Nephron (organoid): ENCODE measurements around the gene GCK.
A peak's percentile ranks its signal among the peaks of the same experiment; 100 is the strongest.

ENCODE experiments used
- H3K27ac Mint-ChIP-seq, 3 experiments: 2 replicates each; pipeline ENCODE4 v1.8.0; 2020; ENCODE audit warnings: mixed read lengths in 3 of 3, mild to moderate bottlenecking in 2 of 3, moderate library complexity in 1 of 3
- H3K27me3 Mint-ChIP-seq: 2 replicates; pipeline ENCODE4 v1.8.0; 2021; ENCODE audit warnings: low read depth, mild to moderate bottlenecking, moderate library complexity, mixed read lengths
- H3K36me3 Mint-ChIP-seq: 2 replicates; pipeline ENCODE4 v1.8.0; 2020; ENCODE audit warnings: low read depth, mixed read lengths
- H3K4me1 Mint-ChIP-seq: 2 replicates; pipeline ENCODE4 v1.8.0; 2020; ENCODE audit warnings: mixed read lengths
- H3K4me3 Mint-ChIP-seq, 3 experiments: 2 replicates each; pipeline ENCODE4 v1.8.0; 2020; ENCODE audit warnings: mild to moderate bottlenecking in 3 of 3, mixed read lengths in 3 of 3, moderate library complexity in 2 of 3
- H3K9me3 Mint-ChIP-seq: 2 replicates; pipeline ENCODE4 v1.8.0; 2020; ENCODE audit warnings: mixed read lengths
- TF ChIP-seq, protein P1 (sequence below), 3 experiments: fragments of 200-600 bp; sonication (generic); IDR thresholded peaks; one replicate each; pipeline ENCODE4 v1.5.0; 2021; ENCODE audit warnings: antibody characterized with exemption in 3 of 3; ENCODE audit not compliant: unreplicated experiment in 3 of 3

The GCK gene

DNA sequence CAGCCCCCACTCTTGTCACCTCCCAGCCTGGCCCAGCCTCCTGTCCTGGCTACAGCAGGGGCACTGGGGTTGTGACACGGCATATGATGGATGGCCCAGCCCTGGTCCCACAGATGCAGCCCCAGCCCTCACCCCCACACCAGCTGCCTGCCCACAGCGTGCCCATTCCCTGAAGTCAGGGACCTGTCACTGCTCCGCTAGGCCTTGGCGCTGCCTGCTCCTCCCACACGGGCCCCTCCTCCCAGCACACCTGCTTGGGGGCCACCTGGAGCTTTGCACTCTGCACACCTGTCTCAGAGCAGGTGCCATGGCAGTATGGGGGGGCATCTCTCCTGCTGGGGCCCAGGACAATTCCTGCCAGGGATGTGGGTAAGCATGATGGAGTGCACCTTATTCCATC lies 3.5 kb downstream of the GCK start:
- Mint-ChIP-seq H3K4me3 (no peak overlapping the region), H3K9me3 (peaks cover 9% of the 10 kb centered on the region), H3K27me3 (peaks cover 15% of the 10 kb centered on the region), H3K36me3 (peaks cover 5% of the 10 kb centered on the region), H3K27ac (no peak overlapping the region), H3K4me1 (peaks cover 24% of the 10 kb centered on the region)
- TF ChIP-seq, protein P1, sequence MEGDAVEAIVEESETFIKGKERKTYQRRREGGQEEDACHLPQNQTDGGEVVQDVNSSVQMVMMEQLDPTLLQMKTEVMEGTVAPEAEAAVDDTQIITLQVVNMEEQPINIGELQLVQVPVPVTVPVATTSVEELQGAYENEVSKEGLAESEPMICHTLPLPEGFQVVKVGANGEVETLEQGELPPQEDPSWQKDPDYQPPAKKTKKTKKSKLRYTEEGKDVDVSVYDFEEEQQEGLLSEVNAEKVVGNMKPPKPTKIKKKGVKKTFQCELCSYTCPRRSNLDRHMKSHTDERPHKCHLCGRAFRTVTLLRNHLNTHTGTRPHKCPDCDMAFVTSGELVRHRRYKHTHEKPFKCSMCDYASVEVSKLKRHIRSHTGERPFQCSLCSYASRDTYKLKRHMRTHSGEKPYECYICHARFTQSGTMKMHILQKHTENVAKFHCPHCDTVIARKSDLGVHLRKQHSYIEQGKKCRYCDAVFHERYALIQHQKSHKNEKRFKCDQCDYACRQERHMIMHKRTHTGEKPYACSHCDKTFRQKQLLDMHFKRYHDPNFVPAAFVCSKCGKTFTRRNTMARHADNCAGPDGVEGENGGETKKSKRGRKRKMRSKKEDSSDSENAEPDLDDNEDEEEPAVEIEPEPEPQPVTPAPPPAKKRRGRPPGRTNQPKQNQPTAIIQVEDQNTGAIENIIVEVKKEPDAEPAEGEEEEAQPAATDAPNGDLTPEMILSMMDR (IDR thresholded peaks at IDR 0.05; ENCODE audit: unreplicated experiment in 3 of 3): no peak

DNA sequence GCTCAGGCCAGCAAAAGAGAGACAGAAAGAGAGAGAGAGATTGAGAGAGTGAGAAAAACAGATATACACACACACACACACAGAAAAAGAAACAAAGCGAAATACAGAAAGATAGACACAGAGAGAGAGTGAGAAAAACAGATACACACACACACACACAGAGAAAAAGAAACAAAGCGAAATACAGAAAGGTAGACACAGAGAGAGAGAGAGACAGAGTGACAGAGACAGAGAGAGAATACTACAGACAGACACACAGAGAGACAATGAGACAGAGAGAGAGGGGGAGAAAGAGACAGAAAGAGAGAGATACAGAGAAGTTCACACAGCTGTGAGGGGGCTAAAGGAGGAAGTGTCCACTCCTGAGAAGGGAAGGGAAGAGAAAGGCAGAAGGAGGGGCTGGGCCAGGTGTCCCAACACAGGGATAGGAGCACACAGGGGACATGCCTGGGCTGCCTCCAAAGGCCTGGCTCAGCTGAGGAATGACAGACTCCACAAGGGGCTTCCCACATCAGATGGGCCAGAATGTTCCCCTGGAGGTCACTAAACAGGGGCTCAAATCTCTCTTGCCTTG lies 4.3 kb downstream of the GCK start:
- Mint-ChIP-seq H3K9me3 (peaks cover 9% of the 10 kb centered on the region), H3K36me3 (peaks cover 5% of the 10 kb centered on the region), H3K4me3 (no peak overlapping the region), H3K27me3 (peaks cover 12% of the 10 kb centered on the region), H3K27ac (peak overlapping the region in 1 of 3 experiments; percentile 2), H3K4me1 (peaks cover 24% of the 10 kb centered on the region)
- TF ChIP-seq, protein P1 (IDR thresholded peaks at IDR 0.05; ENCODE audit: unreplicated experiment in 3 of 3): no peak

DNA sequence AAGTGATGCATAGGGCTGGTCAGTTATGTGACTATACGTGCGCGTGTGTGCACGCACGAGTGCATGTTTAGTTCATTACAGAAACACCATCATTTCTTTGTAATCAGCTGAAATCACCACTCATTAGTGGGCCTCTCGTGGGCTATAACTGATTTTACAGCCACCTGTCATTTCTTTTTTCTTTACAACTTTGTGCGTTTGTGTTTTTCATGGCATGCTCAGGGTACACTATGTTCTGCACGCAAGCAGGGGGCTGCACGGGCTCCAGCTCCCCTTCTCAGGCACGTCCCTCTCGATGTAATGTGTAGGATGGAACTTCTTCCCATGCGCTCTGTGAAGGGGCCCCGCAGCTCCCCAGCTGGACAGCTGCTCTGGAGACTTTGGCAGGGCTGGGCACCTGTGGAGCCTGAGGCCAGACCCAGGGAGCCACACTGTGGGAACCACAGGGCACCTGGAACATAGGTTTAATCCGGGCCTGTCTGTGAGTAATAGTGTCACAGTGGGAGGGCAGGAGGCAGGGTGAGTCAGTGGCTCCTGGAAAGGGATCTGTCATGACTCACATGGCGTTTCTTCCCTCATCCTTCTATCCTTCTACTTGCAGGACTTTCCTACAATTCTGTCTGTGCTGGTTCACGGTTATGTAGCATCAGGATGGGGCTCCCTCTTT lies 4.9 kb downstream of the GCK start:
- Mint-ChIP-seq H3K4me3 (no peak overlapping the region), H3K36me3 (peaks cover 5% of the 10 kb centered on the region), H3K4me1 (peaks cover 24% of the 10 kb centered on the region), H3K27me3 (peaks cover 12% of the 10 kb centered on the region), H3K9me3 (peaks cover 9% of the 10 kb centered on the region), H3K27ac (peak overlapping the region in 1 of 3 experiments; percentile 2)
- TF ChIP-seq, protein P1 (IDR thresholded peaks at IDR 0.05; ENCODE audit: unreplicated experiment in 3 of 3): no peak

DNA sequence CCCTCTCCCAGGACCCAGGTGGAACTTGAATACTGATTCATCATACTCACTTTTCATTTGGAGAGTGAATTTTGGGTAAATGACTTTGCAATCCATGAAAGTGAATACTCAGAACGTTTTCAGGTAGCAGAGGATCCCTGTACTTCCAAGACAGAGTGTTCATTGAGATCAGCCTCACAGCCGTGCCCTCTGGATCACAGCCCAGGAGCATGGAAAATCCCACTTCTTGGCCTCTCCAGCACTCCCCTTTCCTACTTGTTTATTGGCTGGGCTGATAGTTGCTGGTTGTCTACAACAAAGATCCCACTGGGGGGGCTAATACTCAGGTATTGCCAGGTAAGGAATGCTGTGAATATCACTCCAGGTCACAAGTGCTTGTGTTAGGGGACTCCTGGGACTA lies 5.9 kb downstream of the GCK start:
- Mint-ChIP-seq H3K4me3 (no peak overlapping the region), H3K27ac (no peak overlapping the region), H3K27me3 (peaks cover 12% of the 10 kb centered on the region), H3K9me3 (peaks cover 9% of the 10 kb centered on the region), H3K36me3 (peaks cover 5% of the 10 kb centered on the region), H3K4me1 (peaks cover 23% of the 10 kb centered on the region)
- TF ChIP-seq, protein P1 (IDR thresholded peaks at IDR 0.05; ENCODE audit: unreplicated experiment in 3 of 3): no peak

DNA sequence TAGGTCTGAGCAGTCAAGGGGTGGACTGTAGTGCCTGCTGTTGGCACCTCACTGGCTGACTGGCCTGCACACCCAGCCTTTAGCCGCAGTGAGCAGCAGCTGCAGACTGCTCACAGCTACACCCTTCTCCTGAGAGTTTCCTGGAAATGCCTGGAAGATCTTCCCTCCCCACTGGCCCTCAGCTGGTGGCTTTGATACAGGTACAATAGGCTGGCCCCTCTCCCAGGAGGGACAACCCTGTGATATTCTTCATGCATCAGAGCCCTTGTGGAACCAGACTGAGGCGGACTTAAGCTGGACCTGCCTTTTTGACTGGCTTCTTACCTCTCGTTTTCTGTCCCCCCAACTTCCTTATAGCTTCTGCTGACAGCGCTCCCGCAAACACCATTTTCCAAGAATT lies 6.4 kb downstream of the GCK start:
- no peak overlapping the region for H3K27ac Mint-ChIP-seq

More for the DNA sequence above, 6.4 kb downstream of the GCK start:
- peaks cover 9% of the 10 kb centered on the region for H3K9me3 Mint-ChIP-seq
- TF ChIP-seq, protein P1 (IDR thresholded peaks at IDR 0.05; ENCODE audit: unreplicated experiment in 3 of 3): no peak
- H3K27me3 Mint-ChIP-seq: peaks cover 12% of the 10 kb centered on the region
- peaks cover 17% of the 10 kb centered on the region for H3K4me1 Mint-ChIP-seq
- no peak overlapping the region for H3K4me3 Mint-ChIP-seq
- peaks cover 5% of the 10 kb centered on the region for H3K36me3 Mint-ChIP-seq
